Vagina (tissue), 2 donors: Measurements from ENCODE around the gene COQ5. TPM values are rescaled to one million over a fixed set of nuclear protein-coding genes. Genes with fewer than 3 reads are reported as not detected.

ENCODE experiments used
- DNase-seq, 2 donors: peaks; one replicate each; pipeline ENCODE4 v3.0.0-alpha.2; 2017; ENCODE audit errors: extremely low spot score in 2 of 2
- H3K27ac ChIP-seq: fragments of 200-600 bp; sonication (generic); one replicate; pipeline ENCODE4 v1.5.1; 2019
- H3K27me3 ChIP-seq: fragments of 200-600 bp; sonication (generic); one replicate; pipeline ENCODE4 v1.5.1; 2019
- H3K36me3 ChIP-seq, 2 donors: fragments of 200-600 bp; sonication (generic); one replicate each; pipeline ENCODE4 v1.5.1; 2017 to 2019
- H3K4me1 ChIP-seq: fragments of 200-600 bp; sonication (generic); one replicate; pipeline ENCODE4 v1.5.1; 2019
- H3K4me3 ChIP-seq, 2 donors: fragments of 200-600 bp; sonication (generic); 1 replicate in 1 of 2; 2 replicates in 1 of 2; pipeline ENCODE4 v1.5.1; 2016 to 2019
- H3K9me3 ChIP-seq: fragments of 200-600 bp; sonication (generic); one replicate; pipeline ENCODE4 v1.5.1; 2019
- CTCF ChIP-seq, 3 experiments: fragments of 450-650 bp in 2 of 3; fragments of 200-600 bp in 1 of 3; sonication (generic) in 1 of 3; IDR thresholded peaks; one replicate each; pipeline ENCODE4 v1.5.1; 2017 to 2019; ENCODE audit warnings: antibody characterized with exemption in 3 of 3, mild to moderate bottlenecking in 2 of 3, moderate library complexity in 2 of 3
- POLR2A ChIP-seq, 2 donors: fragments of 450-650 bp; IDR thresholded peaks; one replicate each; pipeline ENCODE4 v1.6.1; 2017; ENCODE audit warnings: antibody characterized with exemption in 2 of 2, mild to moderate bottlenecking in 2 of 2, moderate library complexity in 2 of 2
- POLR2AphosphoS5 ChIP-seq, 2 donors: sonication (generic); formaldehyde crosslinking; IDR thresholded peaks; one replicate each; pipeline ENCODE4 v1.9.0; 2017; ENCODE audit warnings: antibody characterized with exemption in 2 of 2, mild to moderate bottlenecking in 2 of 2, low read depth in 1 of 2; ENCODE audit not compliant: insufficient read depth in 1 of 2
- intact Hi-C: fragments of 100-400 bp; cut with DNase I; formaldehyde crosslinking; loops from one replicate; pipeline ENCODE4 v1.15.1; 2023
- small RNA-seq: library from RNA; depleted of rRNA; stranded (forward); fragments of <200 nt; gene quantifications from one replicate; pipeline ENCODE3, GENCODE V24; 2016
- total RNA-seq: library from RNA; depleted of rRNA; stranded (reverse); fragments of >200 nt; gene quantifications from one replicate; pipeline ENCODE4 v1.2.3, GENCODE V29; 2016

COQ5 gene
- total RNA-seq, 1 donor from 2014 or later, result 18.4 TPM

GRCh38 chr12:120457133-120457532 is 71.8 kb downstream of the COQ5 start:
- H3K9me3 ChIP-seq, result no peaks in the 10 kb centered on the region
- H3K36me3 ChIP-seq, result peaks cover 0 to 59% of the 10 kb centered on the region in 2 donors
- no peak overlapping the region for H3K4me3 ChIP-seq
- intact Hi-C loops, result no loop called here
- no peak for DNase-seq
- H3K27me3 ChIP-seq, result no peaks in the 10 kb centered on the region
- TF ChIP-seq CTCF (IDR thresholded peaks at IDR 0.05) (no peak), POLR2AphosphoS5 (IDR thresholded peaks at IDR 0.05; ENCODE audit: insufficient read depth in 1 of 2, low read depth in 1 of 2) (no peak), POLR2A (IDR thresholded peaks at IDR 0.05) (no peak)
- H3K4me1 ChIP-seq, result no peaks in the 10 kb centered on the region
- no peak overlapping the region for H3K27ac ChIP-seq

GRCh38 chr12:120455302-120455701 is 73.7 kb downstream of the COQ5 start:
- Histone ChIP-seq H3K27me3 (no peaks in the 10 kb centered on the region), H3K4me1 (no peaks in the 10 kb centered on the region), H3K27ac (no peak overlapping the region), H3K9me3 (no peaks in the 10 kb centered on the region), H3K4me3 (no peak overlapping the region), H3K36me3 (peaks cover 0 to 41% of the 10 kb centered on the region in 2 donors)
- intact Hi-C loops, result no loop called here
- DNase-seq, result no peak
- TF ChIP-seq POLR2AphosphoS5 (IDR thresholded peaks at IDR 0.05; ENCODE audit: insufficient read depth in 1 of 2, low read depth in 1 of 2) (no peak), POLR2A (IDR thresholded peaks at IDR 0.05) (no peak), CTCF (IDR thresholded peaks at IDR 0.05) (no peak)

GRCh38 chr12:120453977-120454376 is 75.0 kb downstream of the COQ5 start:
- intact Hi-C loops, result no loop called here
- Histone ChIP-seq H3K36me3 (peaks cover 0 to 39% of the 10 kb centered on the region in 2 donors), H3K9me3 (no peaks in the 10 kb centered on the region), H3K4me3 (no peak overlapping the region), H3K27ac (no peak overlapping the region), H3K4me1 (peaks cover 7% of the 10 kb centered on the region), H3K27me3 (no peaks in the 10 kb centered on the region)
- TF ChIP-seq POLR2A (IDR thresholded peaks at IDR 0.05), result no peak
- TF ChIP-seq POLR2AphosphoS5 (IDR thresholded peaks at IDR 0.05; ENCODE audit: insufficient read depth in 1 of 2, low read depth in 1 of 2), result no peak
- no peak for TF ChIP-seq CTCF (IDR thresholded peaks at IDR 0.05)
- DNase-seq, result no peak

Small RNA genes within 50 kb of the gene (small RNA-seq; reads per million reads assigned to genes)
- not detected for gene RF00019

Other genes with a start within 250 kb of the COQ5 start
- gene RNU4-2, start 237.3 kb downstream of the COQ5 start, total RNA-seq, result under 0.01 TPM
- gene RNU4-1, start 235.9 kb downstream of the COQ5 start, total RNA-seq, result under 0.01 TPM
- gene SIRT4, start 226.8 kb downstream of the COQ5 start, total RNA-seq, result not detected
- gene PLA2G1B, start 201.4 kb downstream of the COQ5 start, total RNA-seq, result not detected
- gene MSI1, start 160.0 kb downstream of the COQ5 start, total RNA-seq, result 3.7 TPM
- gene COX6A1, start 91.0 kb downstream of the COQ5 start, total RNA-seq, result 928 TPM
- gene TRIAP1, start 82.8 kb downstream of the COQ5 start, total RNA-seq, result 3.9 TPM
- 15.5 TPM for gene GATC, start 82.7 kb downstream of the COQ5 start, total RNA-seq
- 105 TPM for gene SRSF9, start 59.4 kb downstream of the COQ5 start, total RNA-seq
- gene DYNLL1, start 33.0 kb downstream of the COQ5 start, total RNA-seq, result 318 TPM
- gene RNF10, start 5.2 kb upstream of the COQ5 start, total RNA-seq, result 161 TPM
- gene POP5, start 52.2 kb upstream of the COQ5 start, total RNA-seq, result 35.6 TPM
- gene CABP1, start 111.5 kb upstream of the COQ5 start, total RNA-seq, result 0.49 TPM
- gene MLEC, start 158.0 kb upstream of the COQ5 start, total RNA-seq, result 33.1 TPM
- gene UNC119B, start 181.3 kb upstream of the COQ5 start, total RNA-seq, result 16.0 TPM
- 21.4 TPM for gene ACADS, start 196.7 kb upstream of the COQ5 start, total RNA-seq